Inflammatory macrophage treated with lipopolysaccharide for 4 hours (primary cell): ENCODE data around the gene GALNT17.

Source experiments
- DNase-seq: peaks from one replicate; pipeline ENCODE4 v3.0.0-alpha.2; 2020

Gene GALNT17

DNA sequence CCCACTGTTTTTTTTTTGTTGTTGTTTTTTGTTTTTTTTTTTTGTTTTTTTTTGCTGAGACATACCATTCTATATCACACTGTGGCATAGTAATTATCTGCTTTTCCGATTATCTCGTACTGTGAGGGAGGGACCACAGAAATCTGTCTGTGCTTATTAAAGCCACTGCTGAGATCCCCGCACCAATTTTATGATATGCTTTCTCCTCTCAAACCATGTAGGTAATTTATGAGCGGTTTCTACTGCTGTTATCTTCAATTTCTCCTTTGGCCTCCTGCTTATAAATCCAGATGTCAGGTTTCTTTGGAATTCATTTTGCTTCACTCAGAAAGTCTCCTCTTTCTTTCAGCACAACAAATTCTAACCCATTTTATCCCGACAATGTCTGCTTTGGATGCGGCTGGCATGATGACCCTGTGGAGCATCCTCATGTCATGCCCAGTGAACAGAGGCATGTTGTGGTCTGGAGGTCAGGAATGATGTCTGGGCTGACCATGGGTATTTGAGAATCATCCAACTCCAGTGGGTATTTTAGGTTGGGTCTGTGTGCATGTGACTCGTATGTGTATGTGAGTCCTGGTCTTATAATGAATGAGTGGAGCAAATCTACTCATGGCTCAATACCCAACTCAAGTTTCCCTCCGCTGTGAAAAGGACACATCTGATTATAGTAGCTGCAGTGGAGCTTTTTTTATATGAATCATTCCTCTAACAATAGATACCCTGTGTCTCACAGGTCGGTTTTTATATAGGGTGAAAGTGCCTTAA lies 213.4 kb downstream of the GALNT17 start:
- DNase-seq = no peak

- DNase-seq = no peak
Measured at GRCh38 chr7:71348821-71349681, 217.1 kb downstream of the GALNT17 start.

GRCh38 chr7:71349682-71350481 lies 217.9 kb downstream of the GALNT17 start:
- DNase-seq = no peak

DNA sequence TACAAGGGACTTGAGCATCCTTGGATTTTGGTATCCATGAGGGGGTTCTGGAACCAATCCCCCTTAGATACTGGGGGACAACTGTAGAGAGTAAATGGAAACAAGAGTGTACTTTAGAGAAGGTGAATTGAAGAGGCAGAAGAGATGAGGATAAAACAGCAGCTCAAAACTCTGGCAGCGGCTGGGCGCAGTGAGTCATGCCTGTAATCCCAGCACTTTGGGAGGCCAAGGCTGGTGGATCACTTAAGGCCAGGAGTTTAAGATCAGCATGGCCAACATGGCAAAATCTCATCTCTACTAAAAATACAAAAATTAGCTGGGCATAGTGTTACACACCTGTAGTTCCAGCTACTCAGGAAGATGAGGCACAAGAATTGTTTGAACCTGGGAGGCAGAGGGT lies 218.7 kb downstream of the GALNT17 start:
- no peak for DNase-seq

- DNase-seq = no peak
Measured at GRCh38 chr7:71354716-71355115, 222.8 kb downstream of the GALNT17 start.

GRCh38 chr7:71361451-71362032 lies 229.6 kb downstream of the GALNT17 start:
- no peak for DNase-seq

DNA sequence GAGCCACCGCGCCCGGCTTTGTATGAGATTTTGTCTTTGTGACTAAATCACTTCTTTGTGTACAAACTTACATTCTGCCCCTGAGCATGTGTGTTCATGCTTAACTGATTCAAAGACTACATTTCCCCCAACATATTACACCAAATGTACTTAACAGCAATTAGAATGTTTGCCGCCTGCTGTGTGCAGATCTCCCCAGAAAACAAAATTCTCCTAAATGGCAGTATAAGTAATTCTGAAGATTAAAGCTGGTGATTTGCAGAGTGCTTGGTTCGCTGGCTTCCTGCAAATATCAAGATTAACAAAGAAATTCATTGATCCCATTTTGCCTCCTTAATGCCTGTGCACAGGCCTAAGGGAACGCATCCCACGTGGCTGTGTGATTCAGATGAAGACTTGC lies 230.3 kb downstream of the GALNT17 start:
- DNase-seq = no peak

DNA sequence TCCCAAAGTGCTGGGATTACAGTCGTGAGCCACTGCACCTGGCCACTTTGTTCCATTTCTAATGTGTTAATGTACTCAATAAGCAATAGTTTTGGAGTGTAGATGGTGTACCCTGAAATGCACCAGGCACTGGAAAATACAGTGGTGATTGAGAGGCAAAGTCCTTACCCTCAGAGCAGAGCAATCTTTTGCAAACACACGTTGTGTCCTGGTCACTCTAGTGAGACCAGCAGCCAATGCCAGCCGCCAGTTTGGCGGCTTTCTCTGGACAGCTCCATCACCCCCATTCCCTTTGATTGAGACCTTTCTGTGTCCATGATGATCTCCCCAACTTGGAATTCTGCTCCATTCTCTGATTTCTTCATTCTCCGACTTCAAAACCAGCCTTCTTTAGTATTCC lies 231.3 kb downstream of the GALNT17 start:
- no peak for DNase-seq

- DNase-seq = no peak
Measured at GRCh38 chr7:71363627-71364026, 231.7 kb downstream of the GALNT17 start.

DNA sequence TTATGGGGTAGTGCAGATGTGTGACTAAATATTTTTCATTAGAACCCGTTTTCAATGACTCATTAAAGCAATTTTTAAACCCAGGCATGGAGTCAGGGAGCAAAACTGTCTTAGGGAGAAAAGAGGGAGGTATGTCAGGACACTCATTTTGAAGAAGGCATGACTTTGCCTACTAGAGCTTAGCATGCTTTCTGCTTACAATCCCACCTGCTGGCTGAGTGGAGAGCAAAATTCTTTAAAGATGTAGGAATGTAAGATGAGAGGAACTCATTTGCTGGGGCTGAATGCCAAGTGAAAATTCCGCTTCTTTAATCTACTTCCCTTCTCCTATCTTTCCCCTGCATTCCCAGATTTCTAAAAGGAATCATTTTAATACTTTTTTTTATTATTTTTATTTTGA lies 232.6 kb downstream of the GALNT17 start:
- no peak for DNase-seq

DNA sequence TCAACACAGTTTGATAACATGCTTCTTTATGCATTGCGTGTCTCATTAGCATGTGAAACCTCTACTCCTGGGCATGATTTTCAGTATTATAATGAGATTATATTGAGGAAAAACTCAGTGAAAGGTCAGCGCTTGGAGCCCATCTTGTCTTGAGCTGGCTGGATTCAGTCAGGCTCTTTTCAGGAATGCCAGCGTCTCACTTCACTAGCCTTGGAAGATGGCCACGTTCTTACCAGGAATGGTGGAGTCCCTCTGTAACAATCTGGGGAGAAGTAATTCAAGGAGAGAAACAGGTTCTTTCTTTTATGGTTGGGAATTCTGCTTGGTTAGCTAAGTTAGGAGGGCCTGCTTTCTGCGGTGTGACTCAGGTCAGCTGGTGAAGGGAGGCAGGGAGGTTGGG lies 241.0 kb downstream of the GALNT17 start:
- no peak for DNase-seq

DNA sequence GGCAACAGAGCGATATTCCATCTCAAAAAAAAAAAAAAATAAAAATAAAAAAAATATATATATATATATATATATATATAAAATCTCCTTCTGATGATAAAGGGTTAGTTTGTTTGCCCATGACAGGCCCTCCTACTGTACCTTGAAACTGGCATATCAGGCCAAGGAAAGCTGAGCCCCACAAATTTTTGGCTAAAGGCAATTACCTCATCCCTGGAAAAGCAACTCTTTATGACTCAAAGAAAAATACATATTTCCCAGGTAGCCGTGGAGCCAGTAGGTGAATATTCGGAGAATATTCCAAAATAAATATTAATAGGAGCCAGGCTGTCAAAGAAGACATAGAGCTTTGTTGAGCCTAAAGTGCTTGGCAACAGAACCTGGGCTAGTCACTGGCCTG lies 245.1 kb downstream of the GALNT17 start:
- no peak for DNase-seq

GRCh38 chr7:71377469-71377868 lies 245.5 kb downstream of the GALNT17 start:
- DNase-seq = no peak

DNA sequence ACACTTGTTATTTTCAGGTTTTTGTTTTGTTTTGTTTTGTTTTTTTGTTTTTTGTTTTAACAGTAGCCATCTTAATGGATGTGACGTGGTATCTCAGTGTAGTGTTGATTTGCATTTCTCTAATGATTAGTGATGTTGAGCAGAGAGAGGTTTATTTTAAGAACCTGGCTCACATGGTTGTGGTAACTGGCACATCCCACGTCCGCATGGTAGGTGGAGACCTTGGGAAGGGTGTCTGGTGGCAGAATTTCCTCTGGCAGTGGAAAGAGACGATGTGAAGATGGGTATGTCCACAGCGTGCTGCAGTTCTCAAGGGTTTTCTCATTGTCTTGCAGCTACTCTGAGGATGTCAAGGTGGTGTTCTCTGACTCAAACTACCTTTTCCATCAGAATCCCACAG lies 252.2 kb downstream of the GALNT17 start:
- no peak for DNase-seq

GRCh38 chr7:71385330-71385729 lies 253.4 kb downstream of the GALNT17 start:
- no peak for DNase-seq

GRCh38 chr7:71386152-71386785 lies 254.3 kb downstream of the GALNT17 start:
- DNase-seq = no peak

- no peak for DNase-seq
Measured at GRCh38 chr7:71388181-71388580, 256.2 kb downstream of the GALNT17 start.

GRCh38 chr7:71389976-71390375 lies 258.0 kb downstream of the GALNT17 start:
- no peak for DNase-seq

DNA sequence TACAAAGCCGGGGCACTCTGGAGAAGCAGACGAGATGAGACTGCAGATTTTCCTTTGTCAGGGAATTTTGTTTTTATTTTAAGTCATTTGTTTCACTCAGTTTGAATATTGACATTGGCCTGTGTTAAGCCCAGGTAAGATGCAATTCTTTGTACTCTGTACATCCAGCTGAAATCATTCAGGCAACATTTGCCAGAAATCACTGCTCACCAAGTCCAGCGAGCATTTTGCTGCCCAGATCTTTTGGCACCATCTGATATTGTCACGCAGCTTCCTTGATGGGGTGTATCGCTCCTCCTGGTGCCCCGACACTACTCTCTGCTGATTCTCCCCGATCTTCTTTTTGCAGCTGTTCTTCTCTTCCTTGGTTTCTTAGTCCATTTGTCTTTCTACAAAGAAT lies 261.7 kb downstream of the GALNT17 start:
- DNase-seq = no peak

DNA sequence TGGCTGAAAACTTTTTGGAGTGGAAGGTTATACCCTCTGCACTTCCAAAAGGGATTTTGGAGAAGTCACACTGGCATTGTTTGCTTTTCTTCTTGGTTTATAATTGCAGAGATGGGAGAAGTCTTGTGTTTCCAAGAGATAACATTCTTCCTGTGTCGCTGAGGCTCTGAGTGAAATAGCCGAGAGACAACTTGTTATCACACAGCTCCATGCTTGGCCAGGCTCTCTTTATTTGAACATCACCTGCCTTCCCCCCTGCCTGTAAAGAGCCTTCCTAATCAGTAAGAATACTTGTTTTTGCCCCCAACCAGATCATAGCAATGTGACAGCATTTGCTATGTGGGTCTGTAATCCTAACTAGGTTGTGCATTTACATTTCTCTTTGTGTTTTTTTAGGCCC lies 270.7 kb downstream of the GALNT17 start:
- no peak for DNase-seq

DNA sequence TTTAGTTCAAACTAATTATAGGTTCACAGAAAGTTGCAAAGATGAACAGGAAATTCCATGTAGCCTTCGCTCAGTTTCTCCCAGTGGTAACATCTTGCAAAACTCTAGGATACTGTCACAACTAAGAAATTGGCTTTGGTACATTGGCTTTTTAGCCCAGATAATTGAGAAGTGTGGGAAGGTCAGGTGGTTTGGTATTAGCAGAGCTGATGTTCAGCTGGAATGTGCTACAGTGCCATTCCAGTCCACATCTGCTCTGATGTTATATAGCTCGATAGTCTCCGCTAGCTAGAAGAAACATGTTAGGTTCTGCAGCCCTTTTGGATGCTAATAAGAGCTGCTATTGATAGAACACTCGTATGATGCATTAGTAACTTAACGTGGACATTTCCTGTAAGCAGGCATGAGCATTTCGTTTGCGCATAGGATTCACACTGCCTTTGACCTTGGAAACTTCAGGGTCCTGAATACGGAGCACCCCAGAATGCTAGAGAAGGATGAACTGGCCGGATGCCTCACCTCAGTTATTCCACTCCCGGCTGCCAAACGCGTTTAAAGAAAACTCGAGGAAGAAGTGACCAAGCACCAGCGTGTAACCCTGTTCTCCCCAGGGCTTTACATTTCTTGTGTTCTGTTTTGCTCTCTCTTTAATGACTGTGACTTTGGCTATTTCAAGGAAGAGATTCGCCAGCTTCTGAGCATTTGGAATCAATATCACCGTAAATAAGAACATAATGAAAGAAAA lies 271.4 kb downstream of the GALNT17 start:
- DNase-seq = no peak
